Measurements from ENCODE around the gene MDGA2.

DNA sequence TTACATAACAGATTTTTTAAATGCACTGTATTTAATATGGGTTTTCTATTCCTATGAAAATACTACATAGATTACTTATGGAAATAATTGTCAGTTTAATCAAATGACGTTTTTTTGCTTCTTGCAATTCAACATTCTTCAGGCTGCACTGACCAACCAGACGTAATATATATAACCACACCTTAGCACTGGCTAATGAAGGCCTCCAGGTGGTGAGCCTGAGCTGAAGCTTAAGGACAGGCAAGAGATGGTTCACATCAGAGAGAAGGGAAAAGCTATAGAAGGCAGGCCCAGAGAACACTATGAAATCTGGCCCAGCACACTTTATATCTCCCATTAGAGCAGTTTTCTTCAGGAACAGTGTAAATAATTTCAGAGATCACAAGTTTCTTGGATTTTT lies 2.8 kb upstream of the MDGA2 start:
- no peak for TF ChIP-seq POLR2A (IDR thresholded peaks at IDR 0.05)
- no peak for TF ChIP-seq CTCF (IDR thresholded peaks at IDR 0.05)

All from uterus (tissue), 2 donors.